Measurements from ENCODE around the gene ANK3. TPM values are rescaled to one million over a fixed set of nuclear protein-coding genes. Genes with fewer than 3 reads are reported as not detected.

The ANK3 gene
- total RNA-seq, 1 donor from 2014 or later = 4.0 TPM

- intact Hi-C loops (cut with micrococcal nuclease) = loop anchor here (2.0 to 10.0 kb wide), 5 partner anchors 98 to 1666 kb away; partner anchors contain the start of gene ARID5B
- Mint-ChIP-seq H3K4me1 (peaks cover 52% of the 10 kb centered on the region), H3K27ac (peak overlapping the region; percentile 93), H3K4me3 (no peak overlapping the region), H3K9me3 (no peaks in the 10 kb centered on the region), H3K27me3 (no peaks in the 10 kb centered on the region), H3K36me3 (ENCODE audit: low read depth) (no peaks in the 10 kb centered on the region)
- CTCF ChIA-PET = interaction anchor here (0.9 to 3.9 kb wide), 22 partner anchors 9 to 613 kb away, joined by 3 to 68 read pairs (median 8); partner anchors contain the start of gene ANK3
- DNase-seq (no peak), ATAC-seq (ENCODE audit: low read depth) (no peak)
- no peak for TF ChIP-seq CTCF (IDR thresholded peaks at IDR 0.05)
- POLR2A ChIA-PET = interaction anchor here (1.5 to 3.7 kb wide), 2 partner anchors 111 to 195 kb away, joined by 5 to 24 read pairs; no protein-coding TSS in a partner anchor
Observed at GRCh38 chr10:60239228-60239627, 150.4 kb downstream of the ANK3 start.

GRCh38 chr10:60238759-60239100 lies 150.9 kb downstream of the ANK3 start:
- Mint-ChIP-seq H3K4me1 (peaks cover 57% of the 10 kb centered on the region), H3K27me3 (no peaks in the 10 kb centered on the region), H3K4me3 (peak overlapping the region; percentile 67), H3K27ac (peak overlapping the region; percentile 93), H3K9me3 (no peaks in the 10 kb centered on the region), H3K36me3 (ENCODE audit: low read depth) (no peaks in the 10 kb centered on the region)
- CTCF ChIA-PET = interaction anchor here (0.9 to 3.9 kb wide), 29 partner anchors 10 to 723 kb away, joined by 3 to 68 read pairs (median 7); partner anchors contain the start of gene ANK3
- DNase-seq (no peak), ATAC-seq (ENCODE audit: low read depth) (no peak)
- intact Hi-C loops (cut with micrococcal nuclease) = loop anchor here (1.0 to 10.0 kb wide), 8 partner anchors 99 to 1666 kb away; partner anchors contain the start of gene ARID5B
- TF ChIP-seq CTCF (IDR thresholded peaks at IDR 0.05) = no peak
- POLR2A ChIA-PET = interaction anchor here (0.9 to 3.7 kb wide), 6 partner anchors 112 to 404 kb away, joined by 4 to 24 read pairs (median 6); partner anchors contain the start of gene CCDC6

- ATAC-seq (ENCODE audit: low read depth) (peak; percentile 51), DNase-seq (peak; percentile 23)
- Mint-ChIP-seq H3K4me1 (peaks cover 61% of the 10 kb centered on the region), H3K9me3 (no peaks in the 10 kb centered on the region), H3K27me3 (no peaks in the 10 kb centered on the region), H3K36me3 (ENCODE audit: low read depth) (no peaks in the 10 kb centered on the region), H3K4me3 (peak overlapping the region; percentile 67), H3K27ac (peak overlapping the region; percentile 93)
- POLR2A ChIA-PET = interaction anchor here (0.6 to 3.7 kb wide), 13 partner anchors 17 to 403 kb away, joined by 3 to 24 read pairs (median 6); partner anchors contain the start of gene CCDC6
- intact Hi-C loops (cut with micrococcal nuclease) = loop anchor here (1.0 to 10.0 kb wide), 21 partner anchors 15 to 1973 kb away; partner anchors contain the start of genes ARID5B, CCDC6, CDK1 and TFAM
- TF ChIP-seq CTCF (IDR thresholded peaks at IDR 0.05) = no peak
- CTCF ChIA-PET = interaction anchor here (0.6 to 3.9 kb wide), 35 partner anchors 10 to 723 kb away, joined by 3 to 68 read pairs (median 5); partner anchors contain the start of gene ANK3
Observed at GRCh38 chr10:60237977-60238758, 151.5 kb downstream of the ANK3 start.

GRCh38 chr10:60236869-60237524 lies 152.7 kb downstream of the ANK3 start:
- Mint-ChIP-seq H3K27me3 (no peaks in the 10 kb centered on the region), H3K27ac (peak overlapping the region; percentile 98), H3K4me3 (peak overlapping the region; percentile 79), H3K4me1 (peaks cover 73% of the 10 kb centered on the region), H3K9me3 (no peaks in the 10 kb centered on the region), H3K36me3 (ENCODE audit: low read depth) (no peaks in the 10 kb centered on the region)
- DNase-seq = peak; percentile 57
- intact Hi-C loops (cut with micrococcal nuclease) = loop anchor here (1.0 to 10.0 kb wide), 17 partner anchors 14 to 1972 kb away; partner anchors contain the start of genes ARID5B, CCDC6, CDK1 and TFAM
- CTCF ChIA-PET = interaction anchor here (0.8 to 3.9 kb wide), 17 partner anchors 9 to 412 kb away, joined by 3 to 68 read pairs (median 10); no protein-coding TSS in a partner anchor
- POLR2A ChIA-PET = interaction anchor here (0.8 to 3.7 kb wide), 11 partner anchors 8 to 1969 kb away, joined by 3 to 24 read pairs (median 4); partner anchors contain the start of genes CCDC6 and IPMK
- TF ChIP-seq CTCF (IDR thresholded peaks at IDR 0.05) = no peak
- ATAC-seq (ENCODE audit: low read depth) = peak; percentile 76

Data from activated B cell treated with CpG ODN at 0.5 μM for 24 hours (primary cell).